Osteocyte (in vitro differentiated cells): ENCODE data around the gene CMC2. TPM values are rescaled to one million over a fixed set of nuclear protein-coding genes. Genes with fewer than 3 reads are reported as not detected.

Experiments
- DNase-seq: peaks from one replicate; pipeline ENCODE4 v3.0.0; 2021; ENCODE audit warnings: mixed read lengths; ENCODE audit not compliant: unreplicated experiment; ENCODE audit errors: extremely low spot score
- H3K27ac Mint-ChIP-seq: one replicate; pipeline ENCODE4 v1.8.0; 2021; ENCODE audit warnings: mild to moderate bottlenecking, mixed read lengths; ENCODE audit not compliant: unreplicated experiment
- H3K27me3 Mint-ChIP-seq: one replicate; pipeline ENCODE4 v1.8.0; 2021; ENCODE audit warnings: mixed read lengths; ENCODE audit not compliant: unreplicated experiment
- H3K36me3 Mint-ChIP-seq: one replicate; pipeline ENCODE4 v1.8.0; 2021; ENCODE audit warnings: mixed read lengths; ENCODE audit not compliant: unreplicated experiment
- H3K4me1 Mint-ChIP-seq: one replicate; pipeline ENCODE4 v1.8.0; 2021; ENCODE audit warnings: mixed read lengths; ENCODE audit not compliant: unreplicated experiment
- H3K4me3 Mint-ChIP-seq: one replicate; pipeline ENCODE4 v1.8.0; 2021; ENCODE audit warnings: mild to moderate bottlenecking, moderate library complexity, mixed read lengths; ENCODE audit not compliant: unreplicated experiment
- H3K9me3 Mint-ChIP-seq: one replicate; pipeline ENCODE4 v1.8.0; 2021; ENCODE audit warnings: mixed read lengths; ENCODE audit not compliant: unreplicated experiment
- total RNA-seq: library from RNA; stranded (reverse); gene quantifications from 2 replicates; pipeline ENCODE4 v1.2.1, GENCODE V29; 2021
- TF ChIP-seq, protein P1 (sequence below): fragments of 200-600 bp; sonication (generic); IDR thresholded peaks from 2 replicates; pipeline ENCODE4 v1.5.0; 2021; ENCODE audit warnings: antibody characterized with exemption, mild to moderate bottlenecking, moderate library complexity

CMC2 gene
- total RNA-seq, 1 donor from 2014 or later, result 42.2 TPM

DNA sequence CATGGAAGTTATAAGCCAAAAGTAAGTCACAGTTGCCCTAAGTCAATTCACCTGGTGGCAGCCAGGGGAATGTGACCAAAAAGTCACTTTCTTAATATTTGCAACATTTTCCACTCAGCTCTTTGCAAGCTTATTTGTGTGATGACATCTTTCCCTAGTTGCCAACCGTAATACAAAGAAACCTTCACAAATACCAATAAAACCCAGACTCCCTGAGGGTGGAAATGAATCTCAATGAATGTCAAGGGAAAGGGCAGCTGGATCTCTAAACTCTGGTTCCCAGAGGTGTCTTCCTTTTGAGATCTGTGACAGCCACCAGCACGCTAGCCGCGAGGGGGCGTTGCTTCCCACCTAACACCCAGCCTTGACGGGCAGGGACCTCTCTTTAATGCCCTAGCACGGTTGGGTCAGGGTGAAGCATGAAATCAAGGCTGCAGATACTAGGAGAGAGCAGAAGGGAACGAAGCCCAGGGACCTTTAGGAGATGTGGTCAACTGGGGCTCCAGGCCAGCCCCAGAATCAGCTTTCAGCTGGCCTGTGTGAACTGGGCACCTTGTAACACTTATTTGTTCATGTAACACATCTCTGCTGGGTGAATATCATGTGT is 82.2 kb downstream of the CMC2 start:
- H3K4me3 Mint-ChIP-seq, result no peak overlapping the region
- H3K36me3 Mint-ChIP-seq, result no peaks in the 10 kb centered on the region
- H3K27ac Mint-ChIP-seq, result no peak overlapping the region
- H3K27me3 Mint-ChIP-seq, result no peaks in the 10 kb centered on the region
- no peak for DNase-seq
- H3K4me1 Mint-ChIP-seq, result no peaks in the 10 kb centered on the region
- TF ChIP-seq, protein P1, sequence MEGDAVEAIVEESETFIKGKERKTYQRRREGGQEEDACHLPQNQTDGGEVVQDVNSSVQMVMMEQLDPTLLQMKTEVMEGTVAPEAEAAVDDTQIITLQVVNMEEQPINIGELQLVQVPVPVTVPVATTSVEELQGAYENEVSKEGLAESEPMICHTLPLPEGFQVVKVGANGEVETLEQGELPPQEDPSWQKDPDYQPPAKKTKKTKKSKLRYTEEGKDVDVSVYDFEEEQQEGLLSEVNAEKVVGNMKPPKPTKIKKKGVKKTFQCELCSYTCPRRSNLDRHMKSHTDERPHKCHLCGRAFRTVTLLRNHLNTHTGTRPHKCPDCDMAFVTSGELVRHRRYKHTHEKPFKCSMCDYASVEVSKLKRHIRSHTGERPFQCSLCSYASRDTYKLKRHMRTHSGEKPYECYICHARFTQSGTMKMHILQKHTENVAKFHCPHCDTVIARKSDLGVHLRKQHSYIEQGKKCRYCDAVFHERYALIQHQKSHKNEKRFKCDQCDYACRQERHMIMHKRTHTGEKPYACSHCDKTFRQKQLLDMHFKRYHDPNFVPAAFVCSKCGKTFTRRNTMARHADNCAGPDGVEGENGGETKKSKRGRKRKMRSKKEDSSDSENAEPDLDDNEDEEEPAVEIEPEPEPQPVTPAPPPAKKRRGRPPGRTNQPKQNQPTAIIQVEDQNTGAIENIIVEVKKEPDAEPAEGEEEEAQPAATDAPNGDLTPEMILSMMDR, result peak; percentile 52
- no peaks in the 10 kb centered on the region for H3K9me3 Mint-ChIP-seq

DNA sequence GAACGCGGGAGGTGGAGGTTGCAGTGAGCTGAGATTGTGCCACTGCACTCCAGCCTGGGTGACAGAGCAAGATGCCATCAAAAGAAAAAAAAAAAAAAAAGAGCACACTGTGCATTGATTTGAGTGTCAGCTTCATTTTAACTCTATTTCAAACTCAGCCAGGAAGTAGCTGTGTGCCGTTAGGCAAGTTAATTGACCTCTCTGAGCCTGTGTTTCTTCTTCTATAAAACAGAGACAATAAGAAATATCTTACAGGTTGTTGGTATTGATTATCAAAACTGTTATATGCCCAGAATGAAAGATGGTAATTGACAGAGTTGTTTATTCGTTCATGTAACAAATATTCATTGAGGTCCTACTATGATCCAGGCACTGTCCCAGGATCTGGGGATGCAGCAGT is 83.3 kb downstream of the CMC2 start:
- TF ChIP-seq, protein P1, result no peak
- Mint-ChIP-seq H3K36me3 (no peaks in the 10 kb centered on the region), H3K9me3 (no peaks in the 10 kb centered on the region), H3K4me3 (no peak overlapping the region), H3K27ac (no peak overlapping the region), H3K4me1 (no peaks in the 10 kb centered on the region), H3K27me3 (no peaks in the 10 kb centered on the region)
- no peak for DNase-seq

Other genes starting within 250 kb of the CMC2 start
- 1.8 and 1.9 TPM in 2 replicates for gene CDYL2, start 202.3 kb downstream of the CMC2 start, total RNA-seq
- 7.2 and 10.0 TPM in 2 replicates for gene CENPN, start 329 bp upstream of the CMC2 start, total RNA-seq
- gene ATMIN, start 29.0 kb upstream of the CMC2 start, total RNA-seq, result 35.0 and 39.2 TPM in 2 replicates
- gene C16orf46, start 70.4 kb upstream of the CMC2 start, total RNA-seq, result 1.5 TPM in 1 of 2 replicates, not detected in the other
- 19.2 and 23.0 TPM in 2 replicates for gene GCSH, start 89.5 kb upstream of the CMC2 start, total RNA-seq
- not detected in 2 replicates for gene BCO1, start 231.8 kb upstream of the CMC2 start, total RNA-seq